Stimulated activated CD4-positive, alpha-beta T cell treated with anti-CD3 and anti-CD28 coated beads, Interleukin-1b, Interleukin-23, amount 100 ng/mL, for 48 hours (primary cell): ENCODE data around the gene CDH4.

Source experiments
- DNase-seq: peaks from one replicate; pipeline ENCODE4 v3.0.0-alpha.2; 2020

Gene CDH4

DNA sequence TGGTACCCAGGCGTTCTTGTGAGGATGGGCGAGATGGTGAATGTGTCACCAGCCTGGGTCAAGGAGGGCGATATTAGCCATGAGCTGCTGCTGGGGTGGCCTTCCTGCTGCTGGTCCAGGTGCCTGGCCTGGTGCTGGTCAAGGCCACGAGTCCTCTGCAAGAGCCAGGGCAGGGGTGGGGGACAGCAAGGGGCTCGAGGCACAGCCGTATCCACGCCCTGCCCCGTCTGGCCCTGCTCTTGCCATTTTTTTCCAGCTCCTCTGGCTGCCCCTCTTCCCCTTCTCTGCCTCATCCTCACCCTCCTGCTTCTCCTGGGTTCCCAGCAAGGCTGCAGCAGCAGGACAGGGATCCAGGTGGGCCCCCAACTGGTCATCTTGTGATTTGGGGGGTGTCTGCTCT is 51.2 kb downstream of the CDH4 start:
- DNase-seq = no peak

DNA sequence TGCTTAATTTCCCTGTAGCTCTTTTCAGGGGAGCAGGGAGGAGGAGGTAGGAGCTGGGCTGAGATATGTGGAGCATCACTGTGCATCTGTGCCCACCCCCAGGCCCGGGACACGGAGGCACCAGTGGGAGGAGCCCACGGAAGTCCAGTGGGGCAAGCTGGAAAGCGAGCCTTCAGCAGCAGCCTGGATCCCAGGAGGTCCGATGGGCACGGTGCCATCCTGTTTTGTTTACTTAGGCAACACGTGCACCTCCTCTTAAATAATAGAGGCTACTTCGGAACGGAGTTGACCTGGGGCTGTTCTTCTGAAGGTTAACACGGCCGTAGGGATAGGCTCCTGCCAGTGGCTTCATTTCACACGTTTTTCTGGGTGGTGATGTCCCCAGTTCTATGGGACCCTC is 51.6 kb downstream of the CDH4 start:
- no peak for DNase-seq

- DNase-seq = no peak
These were observed 52.7 kb downstream of the CDH4 start for GRCh38 chr20:61304750-61305149.

DNA sequence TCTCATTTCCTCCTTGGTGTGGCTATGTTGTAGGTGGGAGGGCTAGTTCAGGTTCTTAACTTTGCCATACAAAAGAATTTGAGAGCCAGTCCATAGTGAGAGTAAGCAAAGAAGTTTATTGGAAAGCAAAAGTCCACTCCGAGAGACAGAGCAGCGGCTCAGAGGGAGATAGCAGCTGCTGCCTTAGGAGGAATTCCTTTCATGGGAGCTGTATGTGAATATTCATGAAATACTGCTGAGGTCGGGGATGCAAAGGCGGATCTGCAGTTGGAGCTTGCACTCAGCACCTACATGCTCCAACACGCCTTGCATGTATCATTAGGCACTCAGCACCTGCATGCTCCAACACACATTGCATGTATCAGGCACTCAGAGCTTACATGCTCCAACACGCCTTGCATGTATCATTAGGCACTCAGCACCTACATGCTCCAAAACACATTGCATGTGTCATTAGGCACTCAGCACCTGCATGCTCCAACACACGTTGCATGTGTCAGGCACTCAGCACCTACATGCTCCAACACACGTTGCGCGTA is 54.9 kb downstream of the CDH4 start:
- no peak for DNase-seq

GRCh38 chr20:61307686-61308476 is 55.8 kb downstream of the CDH4 start:
- no peak for DNase-seq

- no peak for DNase-seq
These were observed 56.4 kb downstream of the CDH4 start for GRCh38 chr20:61308477-61308774.

DNA sequence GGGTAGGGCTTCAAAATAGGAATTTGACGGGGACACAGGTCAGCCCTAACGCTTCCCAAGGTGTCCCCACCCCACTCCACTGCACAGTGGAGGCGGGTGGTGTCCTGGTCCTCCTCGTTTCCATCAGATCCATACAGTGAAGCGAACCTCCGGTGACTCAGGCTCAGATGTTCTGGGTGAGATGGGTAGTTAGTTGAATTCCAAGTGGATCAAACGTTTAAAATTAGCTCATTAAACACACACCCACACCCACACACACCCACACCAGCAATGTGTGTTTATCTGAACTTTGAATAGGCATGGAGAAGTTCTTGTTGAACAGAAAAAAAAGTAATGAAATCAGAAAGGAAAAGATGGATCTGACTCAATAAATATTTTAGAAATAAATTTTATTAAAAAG is 58.9 kb downstream of the CDH4 start:
- DNase-seq = no peak

GRCh38 chr20:61311656-61312387 is 59.8 kb downstream of the CDH4 start:
- DNase-seq = no peak

GRCh38 chr20:61312925-61313324 is 60.9 kb downstream of the CDH4 start:
- DNase-seq = no peak

- DNase-seq = no peak
These were observed 61.3 kb downstream of the CDH4 start for GRCh38 chr20:61313396-61313795.

GRCh38 chr20:61314326-61315010 is 62.4 kb downstream of the CDH4 start:
- DNase-seq = no peak

GRCh38 chr20:61315319-61315718 is 63.3 kb downstream of the CDH4 start:
- no peak for DNase-seq

- no peak for DNase-seq
These were observed 64.3 kb downstream of the CDH4 start for GRCh38 chr20:61316346-61316745.

DNA sequence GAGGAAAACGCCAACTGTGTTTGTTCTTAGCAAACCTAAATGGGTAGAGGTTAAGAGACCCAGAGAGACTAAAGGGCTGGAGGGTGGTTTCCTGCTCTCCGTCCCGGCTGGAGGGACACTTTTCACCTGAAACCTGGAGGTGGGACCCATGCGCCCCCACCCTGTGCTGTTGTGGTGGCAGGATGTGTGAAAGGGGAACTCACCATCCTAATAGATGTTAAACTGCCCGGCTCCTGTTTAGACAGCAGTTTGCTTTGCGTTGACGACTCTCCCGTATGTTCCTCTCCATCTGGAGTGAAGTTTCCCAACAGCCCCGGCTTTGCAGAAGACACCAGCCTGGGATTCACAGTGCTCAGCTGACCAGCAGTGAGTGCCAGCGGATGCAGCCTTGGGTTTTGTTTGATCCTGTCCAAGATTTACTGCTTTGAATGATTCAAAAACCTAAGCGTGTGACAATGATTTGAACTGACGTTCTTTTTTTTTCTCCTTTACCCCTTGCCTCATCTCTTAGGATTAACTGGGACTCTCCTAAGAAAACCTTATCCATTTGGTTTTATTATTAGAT is 66.0 kb downstream of the CDH4 start:
- no peak for DNase-seq

GRCh38 chr20:61320691-61321425 is 68.8 kb downstream of the CDH4 start:
- DNase-seq = no peak

- DNase-seq = no peak
These were observed 69.4 kb downstream of the CDH4 start for GRCh38 chr20:61321481-61321880.

DNA sequence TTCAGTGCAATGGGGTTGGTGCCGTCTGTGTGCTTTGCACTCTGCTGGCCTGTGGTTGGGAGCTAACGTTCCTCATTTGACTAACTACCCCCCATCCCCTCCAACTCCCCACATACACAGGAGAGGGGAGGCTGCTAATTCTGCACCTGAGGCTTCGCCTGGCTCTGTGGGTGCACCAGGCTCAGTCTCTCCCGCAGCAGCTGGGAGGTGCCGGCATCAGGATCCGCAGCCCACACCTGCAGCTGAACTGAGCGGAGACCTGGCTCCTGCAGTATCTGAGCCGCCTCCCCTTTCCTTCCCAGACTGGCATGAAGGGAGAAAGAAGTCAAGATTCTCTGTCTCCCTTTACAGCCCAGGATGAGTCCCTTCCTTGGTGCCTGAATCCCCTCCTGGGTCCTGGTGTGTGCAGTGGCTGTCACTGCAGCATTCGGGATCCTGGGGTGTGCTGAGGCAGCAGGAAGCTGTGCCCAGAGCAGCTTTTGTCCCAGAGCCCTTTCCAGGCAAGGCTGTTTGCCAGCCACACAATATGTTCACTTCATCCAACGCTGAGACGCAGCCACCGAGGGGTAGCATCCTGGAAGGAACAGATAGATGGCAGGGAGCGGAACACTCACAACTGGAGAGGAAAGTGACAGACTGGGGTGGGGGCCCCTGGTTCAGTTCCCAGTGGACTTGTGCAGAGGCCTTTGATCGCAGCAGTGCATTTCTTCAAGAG is 70.2 kb downstream of the CDH4 start:
- no peak for DNase-seq

DNA sequence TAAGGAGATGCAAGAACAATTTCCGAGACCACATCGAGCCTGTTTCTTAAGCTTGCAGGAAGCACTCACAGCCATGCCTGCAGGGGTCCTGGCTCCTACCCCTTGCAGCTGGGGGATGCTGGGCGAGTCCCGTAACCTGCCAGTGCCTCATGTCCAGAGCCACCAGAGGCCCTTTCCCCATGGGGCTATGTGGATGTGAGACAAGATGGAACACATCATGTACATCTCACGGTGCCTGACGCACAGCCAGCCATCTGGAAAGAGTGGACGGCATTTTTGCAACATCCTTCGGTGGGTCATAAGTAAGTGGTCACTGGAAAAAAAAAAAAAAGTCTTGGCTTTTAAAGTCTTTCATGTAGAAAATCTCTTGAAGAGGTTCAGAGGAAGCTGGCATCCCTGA is 72.8 kb downstream of the CDH4 start:
- no peak for DNase-seq

DNA sequence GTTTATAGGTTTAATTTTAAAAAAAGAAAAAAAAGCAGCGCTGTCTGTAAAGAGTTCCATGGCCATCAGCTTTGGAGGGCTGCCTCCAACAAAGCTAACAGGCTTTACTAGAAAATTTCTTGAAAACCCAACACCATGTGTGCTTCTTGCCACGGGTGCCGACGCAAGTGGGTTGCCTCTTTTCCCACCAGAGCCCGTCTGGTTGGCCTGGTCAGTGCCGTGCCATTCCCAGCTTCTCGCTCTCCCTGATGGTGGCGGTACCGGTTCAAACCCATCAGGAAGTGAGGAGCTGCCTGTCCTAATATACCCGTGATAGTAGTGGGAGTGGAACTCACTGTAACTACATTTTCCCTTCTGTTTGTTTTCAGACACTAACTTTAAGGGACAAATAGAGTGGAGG is 73.7 kb downstream of the CDH4 start:
- DNase-seq = no peak

DNA sequence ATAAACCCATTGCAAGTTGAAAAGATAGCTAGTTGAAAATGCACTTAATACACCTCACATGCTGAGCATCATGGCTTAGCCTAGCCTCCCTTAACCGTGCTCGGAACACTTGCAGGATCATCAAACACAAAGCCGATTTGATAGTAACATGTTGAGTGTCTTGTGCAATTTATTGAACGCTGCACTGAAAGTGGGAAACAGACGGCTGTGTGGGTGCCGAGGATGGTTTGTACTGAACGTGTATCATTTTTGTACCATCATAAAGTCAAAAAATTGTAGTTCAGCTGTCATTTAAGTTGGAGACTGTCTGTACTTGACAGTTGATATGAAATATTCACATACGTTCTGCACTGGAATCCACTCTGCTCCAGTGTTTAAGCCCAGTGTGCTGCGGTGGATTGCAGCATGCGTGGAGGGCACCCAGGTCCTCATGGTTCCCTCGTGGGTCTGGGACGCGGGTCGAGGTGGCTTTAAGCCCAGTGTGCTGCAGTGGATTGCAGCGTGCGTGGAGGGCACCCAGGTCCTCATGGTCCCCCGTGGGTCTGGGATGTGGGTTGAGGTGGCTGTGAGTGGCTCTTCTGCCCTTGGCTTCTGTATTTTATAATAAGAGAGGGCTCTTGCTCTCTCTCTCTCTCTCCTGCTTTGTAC is 77.0 kb downstream of the CDH4 start:
- no peak for DNase-seq

DNA sequence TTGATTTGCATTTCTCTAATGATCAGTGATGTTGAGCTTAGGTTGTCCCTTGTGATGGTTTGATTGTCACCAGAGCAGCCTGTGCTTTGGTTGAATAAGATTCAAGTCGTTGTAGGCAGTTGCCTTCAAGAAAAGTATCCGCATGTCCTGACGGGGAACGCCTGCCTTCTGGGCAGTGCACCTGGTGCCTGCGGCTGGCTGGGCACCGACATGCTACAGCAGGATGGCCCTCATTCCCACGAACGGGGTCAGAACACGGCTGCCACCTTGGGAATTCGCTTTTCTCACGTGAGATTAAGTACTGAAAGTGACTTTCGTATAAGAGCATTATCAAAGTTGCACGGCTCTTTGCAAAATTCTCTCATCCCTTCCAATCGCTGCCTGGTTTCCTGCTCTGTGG is 78.4 kb downstream of the CDH4 start:
- DNase-seq = no peak

DNA sequence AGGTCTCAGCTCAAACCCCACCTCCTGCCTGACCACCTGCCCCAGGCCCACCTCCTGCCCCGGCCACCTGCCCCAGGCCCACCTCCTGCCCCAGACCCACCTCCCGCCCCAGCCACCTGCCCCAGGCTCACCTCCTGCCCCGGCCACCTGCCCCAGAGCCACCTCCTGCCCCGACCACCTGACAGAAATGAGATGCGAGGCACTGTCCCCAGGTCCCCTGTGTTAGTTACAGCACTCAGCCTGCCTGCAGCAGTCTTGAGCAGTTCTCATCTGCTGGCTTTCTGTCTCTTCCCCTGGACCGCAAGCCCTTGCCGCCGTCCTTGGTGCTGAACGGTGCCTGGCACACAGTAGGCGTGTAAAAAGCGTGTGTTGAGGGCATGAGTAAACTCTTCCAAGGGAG is 79.5 kb downstream of the CDH4 start:
- DNase-seq = no peak
